Spleen (tissue), 13 donors: ENCODE measurements around the gene MME. TPM values are rescaled to one million over a fixed set of nuclear protein-coding genes. Genes with fewer than 3 reads are reported as not detected.

Experiments
- DNase-seq: peaks from one replicate; pipeline ENCODE4 v3.0.0-alpha.2; 2020
- H3K27ac ChIP-seq, 8 donors: fragments of 200-600 bp; sonication (generic) in 7 of 8; 1 replicate in 4 of 8; 2 replicates in 4 of 8; pipeline versions ENCODE4 v1.5.0 to v1.8.0; 2016 to 2021; ENCODE audit warnings: inconsistent platforms in 4 of 8, mild to moderate bottlenecking in 4 of 8, moderate library complexity in 1 of 8
- H3K27me3 ChIP-seq, 7 donors: fragments of 200-600 bp; sonication (generic) in 6 of 7; replicated peaks in 1 of 7; 1 replicate in 4 of 7; 2 replicates in 3 of 7; pipeline versions ENCODE4 v1.5.0 to v1.8.0; 2016 to 2021; ENCODE audit warnings: inconsistent platforms in 3 of 7, mild to moderate bottlenecking in 1 of 7
- H3K36me3 ChIP-seq, 6 donors: fragments of 200-600 bp; sonication (generic) in 5 of 6; 1 replicate in 4 of 6; 2 replicates in 2 of 6; pipeline versions ENCODE4 v1.5.0 to v1.8.0; 2016 to 2021; ENCODE audit warnings: inconsistent platforms in 2 of 6
- H3K4me1 ChIP-seq, 6 donors: fragments of 200-600 bp; sonication (generic) in 5 of 6; 1 replicate in 3 of 6; 2 replicates in 3 of 6; pipeline versions ENCODE4 v1.5.0 to v1.8.0; 2016 to 2021; ENCODE audit warnings: inconsistent platforms in 3 of 6
- H3K4me3 ChIP-seq, 8 donors: fragments of 200-600 bp; sonication (generic) in 7 of 8; 1 replicate in 4 of 8; 2 replicates in 4 of 8; pipeline versions ENCODE4 v1.5.0 to v1.8.0; 2016 to 2021; ENCODE audit warnings: inconsistent platforms in 4 of 8, mild to moderate bottlenecking in 4 of 8, moderate library complexity in 2 of 8
- H3K9me3 ChIP-seq, 8 donors: fragments of 200-600 bp; sonication (generic) in 7 of 8; 1 replicate in 4 of 8; 2 replicates in 4 of 8; pipeline versions ENCODE4 v1.5.0 to v1.8.0; 2016 to 2021; ENCODE audit warnings: inconsistent platforms in 4 of 8
- POLR2A ChIP-seq, 3 donors: fragments of 450-650 bp; IDR thresholded peaks; one replicate each; pipeline ENCODE4 v1.5.1; 2017; ENCODE audit warnings: antibody characterized with exemption in 3 of 3, mild to moderate bottlenecking in 1 of 3
- POLR2AphosphoS5 ChIP-seq, 3 donors: sonication (generic); formaldehyde crosslinking; IDR thresholded peaks; one replicate each; pipeline ENCODE4 v1.5.1; 2017; ENCODE audit warnings: antibody characterized with exemption in 3 of 3
- WGBS, 5 donors: extraction: QIAGEN DNeasy Blood & Tissue Kit in 3 of 5; methylation state at CpG; one replicate each; pipeline versions ENCODE4 v1.1.5 to v1.1.7; 2013 to 2018; 5-methylcytosine and 5-hydroxymethylcytosine counted together
- intact Hi-C: fragments of 100-400 bp; cut with DNase I; formaldehyde crosslinking; loops from one replicate; pipeline ENCODE4 v1.15.0; 2023; ENCODE audit warnings: low total_unique reads
- long read RNA-seq, 2 donors: transcript quantifications; one replicate each; lab custom pipeline, GENCODE V29; 2026
- polyA plus RNA-seq, 3 donors: library from polyadenylated mRNA; stranded (reverse); fragments of 200-250 nt; gene quantifications; one replicate each; pipeline ENCODE4 v1.2.1, GENCODE V29; 2013
- total RNA-seq, 7 donors: library from RNA; depleted of rRNA in 3 of 7; stranded (reverse); fragments of >200 nt in 3 of 7; fragmentation: NEBNext Ultra II Directional in 4 of 7; extraction: Animal tissue kit (Norgen Biotek cat#: 25700) in 4 of 7; gene quantifications; one replicate each; pipeline versions ENCODE4 v1.1.0 to v1.2.1, GENCODE V29; 2016 to 2021
- TF ChIP-seq, protein P1 (sequence below), 11 experiments: fragments of 200-600 bp in 7 of 11; fragments of 450-650 bp in 4 of 11; sonication (generic) in 4 of 11; IDR thresholded peaks in 8 of 11; conservative IDR thresholded peaks in 3 of 11; 1 replicate in 7 of 11; 2 replicates in 4 of 11; pipeline versions ENCODE4 v1.4.0 to v1.8.0; 2016 to 2021; ENCODE audit warnings: antibody characterized with exemption in 11 of 11, inconsistent platforms in 4 of 11, mild to moderate bottlenecking in 1 of 11
- donor health status: healthy with polysubstance abuse.
- donor health status: DM: no; HTN: no; CAD: no; lungs with moderate emphysema.
- donor health status: DM: no; HTN: no; CAD: no.
- donor health status: Bipolar disorder and iron deficiency.
- donor health status: healthy.
- donor health status: DM: no; HTN: no; CAD: no.
- donor health status: DM: yes; HTN: yes; CAD: no.

Gene MME
- 10 to 100 TPM in 6 of 7 donors, 1 to 10 TPM in 1; 4.2 to 43.2 (median 17.2) TPM for total RNA-seq
- polyA plus RNA-seq, result 1 to 10 TPM in 2 of 3 donors, under 1 TPM in 1; 0.50 to 2.2 (median 1.3) TPM
- long read RNA-seq, donor 1, partial matches to known transcripts, result 0 of 2 reads
- long read RNA-seq, donor 1, other reads (novel, unspliced or antisense), result 0 of 2 reads
- long read RNA-seq, donor 2, result 0 reads

DNA sequence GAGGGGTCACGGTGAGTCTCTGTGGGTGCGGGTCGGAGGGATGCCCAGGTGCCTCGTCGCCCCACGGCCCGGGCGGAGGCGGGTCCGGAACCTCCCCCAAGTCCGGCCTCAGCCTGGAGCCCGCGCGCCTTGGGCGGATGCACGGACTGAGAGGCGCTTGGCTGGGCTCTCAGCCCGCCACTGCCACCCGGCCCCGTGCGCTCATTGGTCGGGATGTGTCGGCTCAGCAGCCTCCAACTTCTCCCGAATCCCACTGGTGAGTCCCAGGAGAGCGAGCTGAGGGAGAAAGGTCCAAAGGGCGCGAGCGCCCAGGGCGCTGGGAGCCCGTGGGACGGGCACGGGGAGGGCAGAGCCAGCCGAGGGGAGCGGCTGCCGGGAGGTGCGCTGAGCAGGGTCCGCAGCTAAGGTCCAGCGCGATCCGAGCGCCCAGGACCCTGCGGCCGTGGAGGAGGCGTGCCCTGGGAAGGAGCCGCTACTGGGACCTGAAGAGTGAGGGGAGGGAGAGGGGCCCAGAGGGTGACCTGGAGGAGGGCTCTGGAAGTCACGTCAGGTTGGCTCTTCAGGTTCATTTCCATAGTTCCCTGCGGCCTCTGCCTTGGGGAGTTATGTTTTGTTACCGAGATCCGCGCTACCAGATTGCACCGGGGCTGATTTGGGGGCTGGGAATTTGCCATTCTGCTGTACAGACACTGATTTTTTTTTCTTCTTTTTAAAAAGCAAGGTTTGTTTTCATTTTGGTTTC, at the start of gene MME:
Gene MME, plus strand, starts transcription at position 574 of the 742 bp plus-strand sequence. CDS start 3,849 bp downstream, outside the sequence.
- peak; percentile 87 for DNase-seq
- TF ChIP-seq POLR2AphosphoS5 (IDR thresholded peaks at IDR 0.05) (peak in 1 of 3 donors; percentile 39), POLR2A (IDR thresholded peaks at IDR 0.05) (no peak)
- TF ChIP-seq, protein P1, sequence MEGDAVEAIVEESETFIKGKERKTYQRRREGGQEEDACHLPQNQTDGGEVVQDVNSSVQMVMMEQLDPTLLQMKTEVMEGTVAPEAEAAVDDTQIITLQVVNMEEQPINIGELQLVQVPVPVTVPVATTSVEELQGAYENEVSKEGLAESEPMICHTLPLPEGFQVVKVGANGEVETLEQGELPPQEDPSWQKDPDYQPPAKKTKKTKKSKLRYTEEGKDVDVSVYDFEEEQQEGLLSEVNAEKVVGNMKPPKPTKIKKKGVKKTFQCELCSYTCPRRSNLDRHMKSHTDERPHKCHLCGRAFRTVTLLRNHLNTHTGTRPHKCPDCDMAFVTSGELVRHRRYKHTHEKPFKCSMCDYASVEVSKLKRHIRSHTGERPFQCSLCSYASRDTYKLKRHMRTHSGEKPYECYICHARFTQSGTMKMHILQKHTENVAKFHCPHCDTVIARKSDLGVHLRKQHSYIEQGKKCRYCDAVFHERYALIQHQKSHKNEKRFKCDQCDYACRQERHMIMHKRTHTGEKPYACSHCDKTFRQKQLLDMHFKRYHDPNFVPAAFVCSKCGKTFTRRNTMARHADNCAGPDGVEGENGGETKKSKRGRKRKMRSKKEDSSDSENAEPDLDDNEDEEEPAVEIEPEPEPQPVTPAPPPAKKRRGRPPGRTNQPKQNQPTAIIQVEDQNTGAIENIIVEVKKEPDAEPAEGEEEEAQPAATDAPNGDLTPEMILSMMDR (IDR thresholded peaks at IDR 0.05 in 8 of 11, conservative IDR thresholded peaks at IDR 0.05 in 3 of 11), result no peak
- Histone ChIP-seq H3K4me3 (peak within 1 kb of the TSS; percentile 4 to 73 (median 53)), H3K27me3 (peaks cover 0 to 43% (median 15%) of the 10 kb centered on the region in 7 donors), H3K36me3 (peaks cover 0 to 5% (median 0%) of the 10 kb centered on the region in 6 donors), H3K4me1 (peaks cover 6 to 28% (median 19%) of the 10 kb centered on the region in 6 donors), H3K27ac (peak within 1 kb of the TSS in 3 of 8 donors; percentile 46 to 89 (median 71)), H3K9me3 (peaks cover 0 to 17% (median 9%) of the 10 kb centered on the region in 8 donors)
- WGBS, 5 donors, result 0 to 2% (median 1%) methylated on average over 37 to 51 of the region's 51 CpGs
- intact Hi-C loops, result no loop called here

DNA sequence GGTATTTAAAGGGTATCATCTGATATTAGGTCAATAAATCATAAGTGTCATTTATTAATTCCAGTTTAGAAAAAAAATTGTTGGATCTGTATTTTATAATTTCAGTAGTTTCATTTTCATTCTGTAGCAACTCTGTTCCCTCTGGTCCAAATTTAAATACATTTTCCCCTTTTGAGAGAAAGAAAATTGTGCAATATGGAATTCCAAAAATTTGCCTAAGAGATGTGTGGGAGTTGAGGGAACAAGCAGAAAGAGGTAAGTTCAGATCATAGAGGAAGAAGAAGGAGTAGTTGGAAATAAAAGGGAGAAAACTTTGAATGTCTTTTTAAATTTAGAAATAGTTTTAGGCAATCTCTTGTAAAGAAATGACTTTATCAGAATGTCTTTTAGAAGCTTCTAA, 48.9 kb upstream of the MME start:
- Histone ChIP-seq H3K27ac (no peak overlapping the region), H3K27me3 (no peaks in the 10 kb centered on the region), H3K4me3 (no peak overlapping the region), H3K36me3 (no peaks in the 10 kb centered on the region), H3K9me3 (peaks cover 0 to 7% (median 5%) of the 10 kb centered on the region in 8 donors), H3K4me1 (peaks cover 0 to 24% (median 10%) of the 10 kb centered on the region in 6 donors)
- DNase-seq, result no peak
- TF ChIP-seq, protein P1 (IDR thresholded peaks at IDR 0.05 in 8 of 11, conservative IDR thresholded peaks at IDR 0.05 in 3 of 11), result no peak
- no peak for TF ChIP-seq POLR2AphosphoS5 (IDR thresholded peaks at IDR 0.05)
- TF ChIP-seq POLR2A (IDR thresholded peaks at IDR 0.05), result no peak
- intact Hi-C loops, result no loop called here

DNA sequence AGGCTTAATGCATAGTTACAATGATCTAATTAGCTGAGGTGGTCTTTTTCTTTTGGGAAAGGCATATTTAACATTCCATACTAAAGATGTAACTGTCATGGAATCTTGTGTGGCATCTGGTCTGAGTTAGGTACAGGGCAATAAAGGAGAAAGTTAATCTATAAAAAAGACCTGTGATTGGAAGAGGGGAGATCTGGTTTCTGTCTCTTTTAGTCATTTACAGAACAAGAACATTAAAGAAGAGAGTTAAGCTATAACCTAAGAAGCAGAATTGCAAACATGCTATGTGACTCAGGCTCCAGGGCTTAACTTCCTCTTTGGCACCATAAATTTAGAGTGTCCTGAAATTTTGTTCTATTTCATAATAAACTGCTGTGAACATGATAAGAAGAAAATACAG, 47.2 kb upstream of the MME start:
- no peak for TF ChIP-seq POLR2AphosphoS5 (IDR thresholded peaks at IDR 0.05)
- no peak for TF ChIP-seq POLR2A (IDR thresholded peaks at IDR 0.05)
- TF ChIP-seq, protein P1 (IDR thresholded peaks at IDR 0.05 in 8 of 11, conservative IDR thresholded peaks at IDR 0.05 in 3 of 11), result no peak
- peaks cover 0 to 6% (median 0%) of the 10 kb centered on the region in 6 donors for H3K4me1 ChIP-seq
- no peaks in the 10 kb centered on the region for H3K27me3 ChIP-seq
- peaks cover 0 to 7% (median 5%) of the 10 kb centered on the region in 8 donors for H3K9me3 ChIP-seq
- H3K27ac ChIP-seq, result no peak overlapping the region
- H3K4me3 ChIP-seq, result no peak overlapping the region
- no peak for DNase-seq
- intact Hi-C loops, result no loop called here
- no peaks in the 10 kb centered on the region for H3K36me3 ChIP-seq

DNA sequence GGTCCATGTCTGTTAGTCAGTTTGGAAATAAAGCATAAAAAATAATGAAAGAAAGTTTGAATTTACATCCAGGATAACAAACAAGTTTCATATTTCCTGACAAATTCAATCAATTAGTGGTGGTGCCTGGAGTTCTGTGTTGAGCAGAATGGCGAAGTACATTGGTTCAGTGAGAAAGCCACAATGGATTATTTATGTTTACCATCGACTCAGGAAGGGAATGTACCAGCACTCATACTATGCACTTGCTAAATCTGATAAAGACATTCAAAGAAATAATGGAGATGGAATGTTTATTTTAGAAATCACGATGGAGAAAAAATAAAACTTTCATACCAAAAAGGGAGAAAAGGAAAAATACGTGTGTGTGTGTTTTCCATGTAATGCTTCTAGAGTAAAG, 45.3 kb upstream of the MME start:
- Histone ChIP-seq H3K9me3 (peaks cover 0 to 4% (median under 1%) of the 10 kb centered on the region in 8 donors), H3K27me3 (no peaks in the 10 kb centered on the region), H3K4me3 (no peak overlapping the region), H3K4me1 (peaks cover 0 to 6% (median 0%) of the 10 kb centered on the region in 6 donors), H3K36me3 (no peaks in the 10 kb centered on the region), H3K27ac (no peak overlapping the region)
- intact Hi-C loops, result no loop called here
- no peak for DNase-seq
- TF ChIP-seq, protein P1 (IDR thresholded peaks at IDR 0.05 in 8 of 11, conservative IDR thresholded peaks at IDR 0.05 in 3 of 11), result no peak
- TF ChIP-seq POLR2A (IDR thresholded peaks at IDR 0.05), result no peak
- 72 to 94% (median 75%) methylated on average over 4 of the region's 4 CpGs for WGBS, 5 donors
